Endothelial cell of umbilical vein (primary cell): Measurements from ENCODE around the gene ZNF628. TPM values are rescaled to one million over a fixed set of nuclear protein-coding genes. Genes with fewer than 3 reads are reported as not detected.

ENCODE experiments used
- BruUV-seq: library from RNA; stranded (reverse); fragments of 400-500 nt; replicated peaks from 2 replicates; lab custom pipeline; 2021; lab: Mats Ljungman, UMichigan
- CTCF ChIA-PET: fragments of 300-600, 350-600 bp; sonication (Branson Sonifier 250); formaldehyde crosslinking; loops from one replicate; lab custom pipeline; 2021; ENCODE audit warnings: antibody characterized with exemption, inconsistent platforms; lab: Charles Lee
- POLR2A ChIA-PET: fragments of 300-600, 350-600 bp; sonication (Branson Sonifier 250); formaldehyde crosslinking; loops from one replicate; lab custom pipeline; 2021; ENCODE audit warnings: antibody characterized with exemption, inconsistent platforms; lab: Charles Lee
- DNase-seq: peaks from one replicate; pipeline ENCODE4 v3.0.0-alpha.2; 2011; ENCODE audit warnings: low read depth, low spot score
- FAIRE-seq: peaks from 2 replicates; lab custom pipeline; 2011; peaks lifted over from hg19 to GRCh38; lab: Jason Lieb, UNC
- H2AFZ ChIP-seq: 2 replicates; pipeline ENCODE4 v1.6.0; 2012; ENCODE audit warnings: low read depth, low read length, control low read depth, inconsistent platforms
- H3K27ac ChIP-seq: 2 replicates; pipeline ENCODE4 v1.5.1; 2011; ENCODE audit warnings: low read depth, mild to moderate bottlenecking, control low read depth, low read length, moderate library complexity; ENCODE audit not compliant: insufficient read depth
- H3K27me3 ChIP-seq, 2 experiments: 2 replicates each; pipeline versions ENCODE4 v1.6.0 to v1.6.1; 2011; ENCODE audit warnings: low read length in 2 of 2, mixed read lengths in 1 of 2; ENCODE audit not compliant: control insufficient read depth in 2 of 2, insufficient read depth in 2 of 2
- H3K36me3 ChIP-seq, 2 experiments: 2 replicates in 1 of 2; 3 replicates in 1 of 2; pipeline ENCODE4 v1.5.1; 2011; ENCODE audit warnings: low read length in 2 of 2, mild to moderate bottlenecking in 1 of 2, moderate library complexity in 1 of 2; ENCODE audit not compliant: control insufficient read depth in 2 of 2, insufficient read depth in 2 of 2; ENCODE audit errors: extremely low read depth in 1 of 2
- H3K4me1 ChIP-seq: 3 replicates; pipeline ENCODE4 v1.5.1; 2011; ENCODE audit warnings: mild to moderate bottlenecking, low read length; ENCODE audit not compliant: control insufficient read depth, insufficient read depth; ENCODE audit errors: extremely low read depth
- H3K4me2 ChIP-seq: 2 replicates; pipeline ENCODE4 v1.6.1; 2011; ENCODE audit warnings: low read length, control low read depth, mixed read lengths; ENCODE audit not compliant: insufficient read depth
- H3K4me3 ChIP-seq, 3 experiments: fragments of 200-600 bp in 1 of 3; sonication (generic), shearing (Covaris generic) in 1 of 3; replicated peaks in 1 of 3; 2 replicates each; pipeline ENCODE4 v1.5.1; 2011 to 2016; ENCODE audit warnings: control low read depth in 3 of 3, low read length in 3 of 3, mild to moderate bottlenecking in 2 of 3, inconsistent platforms in 1 of 3, low read depth in 1 of 3, moderate library complexity in 1 of 3; ENCODE audit not compliant: insufficient read depth in 1 of 3
- H3K79me2 ChIP-seq: 2 replicates; pipeline ENCODE4 v1.6.0; 2012; ENCODE audit warnings: low read length, inconsistent platforms; ENCODE audit not compliant: control insufficient read depth, insufficient read depth
- H3K9ac ChIP-seq: replicated peaks from 2 replicates; pipeline ENCODE3; 2011; ENCODE audit warnings: low read length, control low read depth; ENCODE audit not compliant: insufficient read depth; ENCODE audit errors: extremely low read depth
- H3K9me1 ChIP-seq: replicated peaks from 3 replicates; pipeline ENCODE4 v1.6.0; 2011; ENCODE audit warnings: mild to moderate bottlenecking, low read length; ENCODE audit not compliant: control insufficient read depth, insufficient read depth; ENCODE audit errors: extremely low read depth
- H3K9me3 ChIP-seq: replicated peaks from 2 replicates; pipeline ENCODE4 v1.5.1; 2012; ENCODE audit warnings: low read length, inconsistent platforms; ENCODE audit not compliant: control insufficient read depth, insufficient read depth
- H4K20me1 ChIP-seq: replicated peaks from 2 replicates; pipeline ENCODE3; 2011; ENCODE audit warnings: mild to moderate bottlenecking, low read length; ENCODE audit not compliant: control insufficient read depth, insufficient read depth; ENCODE audit errors: extremely low read depth
- EZH2 ChIP-seq: IDR thresholded peaks from 2 replicates; pipeline ENCODE4 v1.6.1; 2012; ENCODE audit warnings: borderline replicate concordance, low read depth, mild to moderate bottlenecking, moderate library complexity, low read length, inconsistent platforms; ENCODE audit not compliant: severe bottlenecking
- FOS ChIP-seq: IDR thresholded peaks from 2 replicates; pipeline ENCODE4 v1.6.1; 2011; ENCODE audit warnings: mild to moderate bottlenecking, low read length, moderate library complexity, borderline replicate concordance; ENCODE audit not compliant: insufficient read depth
- GATA2 ChIP-seq: IDR thresholded peaks from 2 replicates; pipeline ENCODE4 v1.7.0; 2011; ENCODE audit warnings: low read depth, mild to moderate bottlenecking, moderate library complexity, mixed read lengths, low read length; ENCODE audit not compliant: insufficient read length, insufficient read depth
- JUN ChIP-seq: IDR thresholded peaks from 2 replicates; pipeline ENCODE4 v1.6.1; 2011; ENCODE audit warnings: borderline replicate concordance, low read depth; ENCODE audit not compliant: insufficient read length, insufficient read depth
- MYC ChIP-seq: IDR thresholded peaks from one replicate; pipeline ENCODE4 v1.6.1; 2011; ENCODE audit warnings: mild to moderate bottlenecking, low read depth, low read length
- POLR2A ChIP-seq: IDR thresholded peaks from 2 replicates; pipeline ENCODE4 v1.6.1; 2012; ENCODE audit warnings: low read depth, mild to moderate bottlenecking, control low read depth, low read length
- POLR2AphosphoS5 ChIP-seq: IDR thresholded peaks from 2 replicates; pipeline ENCODE4 v1.6.1; 2012; ENCODE audit warnings: low read depth, mild to moderate bottlenecking, control low read depth, low read length, moderate library complexity; ENCODE audit not compliant: insufficient read depth
- dilution Hi-C: fragments of 300-500 bp; cut with MboI; formaldehyde crosslinking; loops from one replicate; pipeline ENCODE4 v1.15.0; 2019; ENCODE audit warnings: low sequenced_read_pairs; ENCODE audit not compliant: extremely low pct_ligation_motif_present
- intact Hi-C: fragments of 100-400 bp; cut with micrococcal nuclease; formaldehyde crosslinking; loops from one replicate; pipeline ENCODE4 v1.10.0; 2022
- polyA plus RNA-seq, 4 experiments: library from polyadenylated mRNA; depleted of rRNA in 3 of 4; stranded (reverse) in 3 of 4; unstranded in 1 of 4; fragments of >200 nt; gene quantifications; 2 replicates each; pipeline versions ENCODE4 v1.2.1 to v1.2.3, GENCODE V29; 2011 to 2012; ENCODE audit warnings: missing spikeins in 1 of 4
- total RNA-seq: library from RNA; stranded (reverse); gene quantifications from 2 replicates; pipeline ENCODE4 v1.2.3, GENCODE V29; 2021
- TF ChIP-seq, protein P1 (sequence below): IDR thresholded peaks from 2 replicates; pipeline ENCODE4 v1.6.1; 2011; ENCODE audit not compliant: insufficient read depth, insufficient read length
- TF ChIP-seq, protein P2 (sequence below), 2 donors: IDR thresholded peaks; 1 replicate in 1 of 2; 2 replicates in 1 of 2; pipeline ENCODE4 v1.5.1; 2011; ENCODE audit warnings: low read length in 2 of 2, mild to moderate bottlenecking in 2 of 2, moderate library complexity in 2 of 2, control low read depth in 1 of 2, inconsistent platforms in 1 of 2, low read depth in 1 of 2; ENCODE audit not compliant: insufficient read depth in 1 of 2; ENCODE audit errors: extremely low read depth in 1 of 2

The ZNF628 gene
- total and polyA plus RNA-seq, 2 donors (not counting 3 experiments of a cell fraction or from before 2014, with no cell fraction given) = 2.0 to 10.4 TPM

DNA sequence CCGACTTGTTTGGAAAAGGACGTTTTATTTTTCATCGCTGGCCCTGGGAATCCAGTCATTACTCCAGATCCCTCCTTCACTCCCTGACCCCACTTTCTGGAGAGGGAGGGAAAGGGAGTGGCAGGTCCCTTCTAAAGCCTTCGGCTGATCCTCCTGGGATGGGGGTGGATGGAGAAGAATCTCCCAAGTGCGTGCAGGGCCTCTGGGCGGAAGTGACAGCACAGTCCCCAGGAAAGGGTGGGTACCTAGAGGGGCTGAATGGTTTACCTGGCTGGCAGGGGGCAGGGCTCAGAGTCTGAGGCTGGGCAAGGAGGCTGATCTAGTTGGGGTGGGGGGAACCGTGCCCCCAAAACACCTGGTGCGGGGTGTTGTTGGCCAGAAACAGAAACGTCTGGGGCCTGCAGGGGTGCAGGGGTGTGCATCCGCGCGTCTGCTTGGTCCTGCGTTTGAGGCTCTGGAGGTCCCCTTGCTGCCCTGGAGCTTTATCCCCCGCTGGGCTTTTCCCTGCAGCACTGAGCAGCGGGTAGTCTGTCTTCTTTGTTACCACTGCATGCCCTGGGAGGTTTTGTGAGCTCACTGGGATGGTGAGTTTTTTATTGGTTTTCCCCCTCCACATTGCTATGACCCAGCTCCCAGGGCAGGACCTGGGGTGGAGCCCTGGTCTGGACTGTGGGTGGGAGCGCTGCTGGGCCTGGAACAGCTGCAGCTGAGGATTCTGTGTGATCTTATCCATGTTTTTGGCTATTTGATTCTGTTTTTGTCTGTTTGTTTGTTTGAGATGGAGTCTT is 3.0 kb upstream of the ZNF628 start:
- intact Hi-C loops (no loop called here), dilution Hi-C loops (no loop called here)
- TF ChIP-seq FOS (no peak), JUN (no peak), POLR2A (no peak), MYC (no peak), EZH2 (no peak), POLR2AphosphoS5 (no peak), GATA2 (no peak)
- TF ChIP-seq, protein P1, sequence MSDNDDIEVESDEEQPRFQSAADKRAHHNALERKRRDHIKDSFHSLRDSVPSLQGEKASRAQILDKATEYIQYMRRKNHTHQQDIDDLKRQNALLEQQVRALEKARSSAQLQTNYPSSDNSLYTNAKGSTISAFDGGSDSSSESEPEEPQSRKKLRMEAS = no peak
- TF ChIP-seq, protein P2, sequence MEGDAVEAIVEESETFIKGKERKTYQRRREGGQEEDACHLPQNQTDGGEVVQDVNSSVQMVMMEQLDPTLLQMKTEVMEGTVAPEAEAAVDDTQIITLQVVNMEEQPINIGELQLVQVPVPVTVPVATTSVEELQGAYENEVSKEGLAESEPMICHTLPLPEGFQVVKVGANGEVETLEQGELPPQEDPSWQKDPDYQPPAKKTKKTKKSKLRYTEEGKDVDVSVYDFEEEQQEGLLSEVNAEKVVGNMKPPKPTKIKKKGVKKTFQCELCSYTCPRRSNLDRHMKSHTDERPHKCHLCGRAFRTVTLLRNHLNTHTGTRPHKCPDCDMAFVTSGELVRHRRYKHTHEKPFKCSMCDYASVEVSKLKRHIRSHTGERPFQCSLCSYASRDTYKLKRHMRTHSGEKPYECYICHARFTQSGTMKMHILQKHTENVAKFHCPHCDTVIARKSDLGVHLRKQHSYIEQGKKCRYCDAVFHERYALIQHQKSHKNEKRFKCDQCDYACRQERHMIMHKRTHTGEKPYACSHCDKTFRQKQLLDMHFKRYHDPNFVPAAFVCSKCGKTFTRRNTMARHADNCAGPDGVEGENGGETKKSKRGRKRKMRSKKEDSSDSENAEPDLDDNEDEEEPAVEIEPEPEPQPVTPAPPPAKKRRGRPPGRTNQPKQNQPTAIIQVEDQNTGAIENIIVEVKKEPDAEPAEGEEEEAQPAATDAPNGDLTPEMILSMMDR (IDR thresholded peaks at IDR 0.05; ENCODE audit: extremely low read depth in 1 of 2, insufficient read depth in 1 of 2, low read depth in 1 of 2, low read length in 2 of 2) = no peak
- BruUV-seq = no TSS peak
- Histone ChIP-seq H3K4me3 (no peak overlapping the region), H3K27me3 (no peaks in the 10 kb centered on the region), H3K9me3 (no peaks in the 10 kb centered on the region), H3K36me3 (no peaks in the 10 kb centered on the region), H3K4me2 (no peak overlapping the region), H3K27ac (no peak overlapping the region), H3K9me1 (no peaks in the 10 kb centered on the region), H3K9ac (no peak overlapping the region), H2AFZ (no peak overlapping the region), H3K4me1 (peaks cover 10% of the 10 kb centered on the region), H4K20me1 (no peaks in the 10 kb centered on the region), H3K79me2 (peaks cover 5% of the 10 kb centered on the region)
- ChIA-PET CTCF (interaction anchor here (1.2 to 6.1 kb wide), 4 partner anchors 11 to 31 kb away, joined by 3 to 62 read pairs (median 4); partner anchors contain the start of genes ISOC2 and NAT14), POLR2A (no interaction called here)
- no peak for DNase-seq
- no peak for FAIRE-seq
